RWPE1 (cell line): ENCODE results near the gene SLX4.
A peak's percentile ranks its signal among the peaks of the same experiment; 100 is the strongest.

Experiments
- CTCF ChIA-PET: fragments of 350-600 bp; sonication (Branson Sonifier 250); formaldehyde crosslinking; extraction: SDS; loops from one replicate; lab custom pipeline; 2021; lab: Yijun Ruan, JAX
- POLR2A ChIA-PET: fragments of 400-600 bp; formaldehyde crosslinking; extraction: SDS; loops from one replicate; lab custom pipeline; 2020; ENCODE audit warnings: antibody characterized with exemption; ENCODE audit not compliant: low non-redundant PET; lab: Yijun Ruan, JAX
- DNase-seq: peaks from one replicate; pipeline ENCODE4 v3.0.0; 2012; ENCODE audit warnings: low spot score
- H3K27ac ChIP-seq: fragments of 450-650 bp; 2 replicates; pipeline ENCODE4 v1.5.1; 2017
- TF ChIP-seq, protein P1 (sequence below): fragments of 450-650 bp; conservative IDR thresholded peaks from 2 replicates; pipeline ENCODE4 v1.5.1; 2017; ENCODE audit warnings: low read depth, mild to moderate bottlenecking

The SLX4 gene

DNA sequence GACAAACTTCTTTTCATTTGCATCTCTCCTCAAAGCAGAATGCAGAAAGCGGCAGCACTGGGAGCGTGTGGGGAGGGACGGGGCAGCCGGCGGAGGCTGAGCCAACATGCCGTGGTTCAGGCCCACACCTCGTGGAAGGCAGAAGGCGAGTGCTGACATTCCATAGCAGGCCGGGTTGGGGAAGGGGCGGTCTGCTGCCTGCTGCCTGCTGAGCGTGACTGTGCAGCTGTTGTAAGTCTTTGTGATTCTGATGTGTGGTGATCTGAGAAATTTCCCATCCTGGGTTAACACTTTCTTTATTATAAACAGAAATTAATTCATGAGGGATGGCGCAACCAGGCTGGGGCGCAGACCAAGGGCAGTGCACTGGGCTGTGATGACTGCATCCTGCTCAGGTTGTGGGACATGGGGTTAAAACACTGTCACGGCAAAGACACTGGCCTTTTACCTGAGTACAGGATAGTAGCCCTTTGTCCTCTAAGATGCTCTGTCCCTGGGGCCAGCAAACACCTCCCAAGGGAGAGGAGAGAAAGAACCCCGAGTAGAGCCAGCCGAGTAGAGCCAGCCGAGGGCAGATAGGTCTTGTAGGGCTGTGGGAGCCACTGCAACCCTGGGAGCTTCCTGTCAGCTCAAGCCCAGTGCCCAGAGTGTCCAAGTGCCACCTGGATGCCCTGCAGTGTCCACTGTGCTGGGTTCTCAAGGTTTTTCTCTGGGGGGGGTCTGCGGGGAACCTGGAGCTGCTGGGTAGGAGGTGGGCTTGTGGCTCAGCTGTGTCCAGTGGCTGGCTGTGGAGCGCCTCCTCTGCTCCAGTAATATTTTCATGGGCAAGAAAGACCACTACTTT, 34.3 kb upstream of the SLX4 start:
- ChIA-PET CTCF (no interaction called here), POLR2A (interaction anchor here (0.6 to 0.8 kb wide), 2 partner anchors 9 to 13 kb away, joined by 3 to 6 read pairs; no protein-coding TSS in a partner anchor)
- TF ChIP-seq, protein P1, sequence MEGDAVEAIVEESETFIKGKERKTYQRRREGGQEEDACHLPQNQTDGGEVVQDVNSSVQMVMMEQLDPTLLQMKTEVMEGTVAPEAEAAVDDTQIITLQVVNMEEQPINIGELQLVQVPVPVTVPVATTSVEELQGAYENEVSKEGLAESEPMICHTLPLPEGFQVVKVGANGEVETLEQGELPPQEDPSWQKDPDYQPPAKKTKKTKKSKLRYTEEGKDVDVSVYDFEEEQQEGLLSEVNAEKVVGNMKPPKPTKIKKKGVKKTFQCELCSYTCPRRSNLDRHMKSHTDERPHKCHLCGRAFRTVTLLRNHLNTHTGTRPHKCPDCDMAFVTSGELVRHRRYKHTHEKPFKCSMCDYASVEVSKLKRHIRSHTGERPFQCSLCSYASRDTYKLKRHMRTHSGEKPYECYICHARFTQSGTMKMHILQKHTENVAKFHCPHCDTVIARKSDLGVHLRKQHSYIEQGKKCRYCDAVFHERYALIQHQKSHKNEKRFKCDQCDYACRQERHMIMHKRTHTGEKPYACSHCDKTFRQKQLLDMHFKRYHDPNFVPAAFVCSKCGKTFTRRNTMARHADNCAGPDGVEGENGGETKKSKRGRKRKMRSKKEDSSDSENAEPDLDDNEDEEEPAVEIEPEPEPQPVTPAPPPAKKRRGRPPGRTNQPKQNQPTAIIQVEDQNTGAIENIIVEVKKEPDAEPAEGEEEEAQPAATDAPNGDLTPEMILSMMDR = no peak
- no peak for DNase-seq
- no peak overlapping the region for H3K27ac ChIP-seq

DNA sequence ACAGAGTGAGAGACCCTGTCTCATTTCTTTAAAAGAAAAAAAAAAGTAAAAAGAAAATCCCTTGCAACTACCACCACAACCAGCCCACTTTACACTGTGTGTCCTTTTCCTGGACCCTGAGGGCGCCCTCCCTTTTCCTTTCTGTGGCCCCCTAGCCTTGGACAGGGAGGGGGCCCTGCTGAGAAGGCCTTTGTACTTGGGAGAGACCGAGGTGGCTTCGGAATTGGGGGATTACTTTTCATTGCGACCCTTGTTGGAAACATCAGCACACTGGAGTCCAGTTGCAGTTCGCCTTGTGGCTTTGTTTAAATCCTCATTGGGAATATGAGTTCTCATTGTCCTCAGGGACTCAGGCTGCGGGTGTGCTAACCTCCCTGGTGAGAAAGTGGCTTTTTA, 33.7 kb upstream of the SLX4 start:
- ChIA-PET POLR2A (interaction anchor here (0.6 kb wide), 1 partner anchor 12 kb away, joined by 6 read pairs; no protein-coding TSS in a partner anchor), CTCF (no interaction called here)
- H3K27ac ChIP-seq = no peak overlapping the region
- TF ChIP-seq, protein P1 = no peak
- no peak for DNase-seq

DNA sequence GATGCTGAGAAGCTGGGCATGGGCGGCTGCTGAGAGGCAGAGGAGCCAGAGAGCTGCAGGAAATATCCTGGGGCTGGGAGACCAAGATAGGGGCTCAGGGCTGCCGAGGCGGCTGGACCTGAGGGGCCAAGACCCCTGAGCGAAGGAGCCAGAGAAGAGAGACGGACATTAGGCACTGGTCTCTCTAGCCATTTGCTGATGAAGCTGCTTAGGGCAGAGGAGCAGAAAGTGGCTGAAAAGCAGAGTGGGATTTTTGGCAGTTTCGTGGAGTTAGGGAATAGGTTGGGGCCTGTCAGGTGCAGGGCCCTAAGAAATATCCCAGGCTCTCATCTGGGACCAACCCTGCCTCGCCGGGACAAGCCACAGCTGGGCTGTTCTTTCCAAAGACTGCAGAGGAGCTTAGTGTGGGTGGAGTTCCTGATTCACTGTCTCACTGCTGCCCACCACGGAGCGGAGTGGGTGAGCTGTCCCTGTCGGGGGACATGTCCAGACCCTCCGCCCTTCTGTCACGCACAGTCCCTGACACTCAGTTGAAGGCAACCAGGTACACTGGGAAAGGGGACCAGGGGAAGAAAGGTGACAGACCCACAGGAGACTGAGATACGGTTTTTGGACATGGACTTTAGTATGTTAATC, 31.8 kb upstream of the SLX4 start:
- no peak for DNase-seq
- POLR2A ChIA-PET = no interaction called here
- TF ChIP-seq, protein P1 = no peak
- CTCF ChIA-PET = no interaction called here
- H3K27ac ChIP-seq = peak overlapping the region; percentile 18

DNA sequence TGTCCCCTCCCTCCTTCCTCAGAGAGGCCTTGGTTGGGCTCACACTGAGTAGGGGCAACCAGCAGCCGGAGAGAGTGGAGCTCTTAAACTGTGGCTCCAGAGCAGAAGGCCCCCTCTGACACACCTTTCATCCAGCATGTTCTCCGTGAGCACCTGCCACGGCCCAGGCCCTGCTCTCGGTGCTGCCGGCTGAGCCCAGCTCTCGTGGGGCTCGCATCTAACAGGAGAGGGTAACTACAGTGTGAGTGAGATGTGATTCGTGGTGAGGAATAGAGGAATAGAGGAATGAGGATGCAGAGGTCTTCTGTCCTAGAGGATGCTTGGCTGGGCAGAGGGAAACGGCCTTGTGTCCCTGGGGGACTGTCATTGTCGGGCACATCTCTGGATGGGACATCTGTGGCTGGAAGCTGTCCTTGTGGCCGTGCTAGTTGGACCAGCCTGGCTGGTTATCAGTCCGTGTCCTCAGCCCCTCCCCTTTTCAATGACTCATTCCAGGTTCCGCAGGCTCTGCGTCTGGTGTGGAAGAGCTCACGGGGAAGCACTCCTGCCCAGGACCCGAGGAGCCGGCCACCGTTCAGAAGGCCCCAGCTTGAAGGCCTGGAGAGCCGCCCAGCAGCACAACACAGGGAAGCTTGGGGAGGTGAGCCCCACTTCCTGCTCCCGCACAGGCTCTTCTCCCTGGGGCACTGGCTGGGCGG, 31.1 kb upstream of the SLX4 start:
- peak overlapping the region; percentile 18 for H3K27ac ChIP-seq
- DNase-seq = peak; percentile 75
- TF ChIP-seq, protein P1 = no peak
- ChIA-PET POLR2A (no interaction called here), CTCF (interaction anchor here (0.6 kb wide), 1 partner anchor 13 kb away, joined by 3 read pairs; no protein-coding TSS in a partner anchor)

DNA sequence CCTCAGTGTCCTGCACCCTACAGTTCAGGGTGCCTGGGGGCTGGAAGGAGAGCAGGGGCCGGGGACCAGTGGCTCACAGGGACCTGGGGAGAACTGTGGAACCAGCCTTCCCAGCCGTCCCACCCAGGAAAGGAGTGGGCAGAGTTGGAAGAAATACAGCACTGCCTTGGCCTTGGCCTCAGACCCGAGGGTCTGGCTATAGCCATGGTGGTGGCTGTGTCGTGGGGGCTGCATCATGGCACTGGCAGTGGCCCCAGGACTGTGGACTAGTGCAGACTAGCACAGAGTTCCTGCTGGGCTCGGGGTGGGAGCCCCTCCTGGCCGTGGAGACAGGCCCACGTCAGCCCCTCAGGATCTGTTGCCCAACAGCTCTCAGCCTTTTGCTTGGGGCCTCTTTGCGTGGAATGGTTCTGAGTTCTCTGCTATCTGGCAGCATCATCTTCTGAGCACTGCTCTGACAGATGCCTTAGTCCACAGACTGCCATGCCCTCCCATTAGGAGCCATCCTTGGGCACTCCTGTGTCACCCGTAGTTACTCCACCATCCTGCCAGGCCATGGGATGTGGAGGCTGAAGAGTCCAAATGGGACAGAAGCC, 30.5 kb upstream of the SLX4 start:
- H3K27ac ChIP-seq = no peak overlapping the region
- ChIA-PET CTCF (interaction anchor here (0.6 kb wide), 1 partner anchor 13 kb away, joined by 3 read pairs; no protein-coding TSS in a partner anchor), POLR2A (no interaction called here)
- no peak for DNase-seq
- TF ChIP-seq, protein P1 = no peak
